HepG2 (cell line): Measurements from ENCODE around the gene PARN.

ENCODE experiments used
- RAD21 ChIP-seq: fragments of 450-650 bp; formaldehyde crosslinking; IDR thresholded peaks from 2 replicates; pipeline ENCODE4 v1.5.0; 2020; ENCODE audit warnings: mild to moderate bottlenecking
- TBX2 ChIP-seq: sonication (generic); formaldehyde crosslinking; IDR thresholded peaks from 2 replicates; pipeline ENCODE4 v1.5.0; 2020; ENCODE audit warnings: missing genetic modification reagents, mild to moderate bottlenecking, borderline replicate concordance
- TF ChIP-seq, protein P1 (sequence below): IDR thresholded peaks from 2 replicates; pipeline ENCODE4 v1.4.0; 2020; ENCODE audit warnings: mild to moderate bottlenecking, missing genetic modification reagents

DNA sequence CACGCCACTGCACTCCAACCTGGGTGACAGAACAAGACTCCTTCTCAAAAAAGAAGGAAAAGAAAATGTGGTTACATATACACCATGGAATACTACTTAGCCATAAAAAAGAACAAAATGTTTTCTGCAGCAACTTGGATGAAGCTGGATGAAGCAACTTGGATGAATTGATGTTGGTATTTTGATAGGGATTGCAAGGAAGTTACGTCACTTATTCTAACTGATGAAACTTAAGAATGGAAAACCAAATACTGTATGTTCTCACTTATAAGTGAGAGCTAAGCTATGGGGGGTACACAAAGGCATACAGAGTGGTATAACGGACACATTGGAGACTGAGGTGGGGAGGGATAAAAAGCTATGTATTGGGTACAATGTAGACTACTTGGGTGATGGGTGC, 46.6 kb upstream of the PARN start:
- TF ChIP-seq, protein P1, sequence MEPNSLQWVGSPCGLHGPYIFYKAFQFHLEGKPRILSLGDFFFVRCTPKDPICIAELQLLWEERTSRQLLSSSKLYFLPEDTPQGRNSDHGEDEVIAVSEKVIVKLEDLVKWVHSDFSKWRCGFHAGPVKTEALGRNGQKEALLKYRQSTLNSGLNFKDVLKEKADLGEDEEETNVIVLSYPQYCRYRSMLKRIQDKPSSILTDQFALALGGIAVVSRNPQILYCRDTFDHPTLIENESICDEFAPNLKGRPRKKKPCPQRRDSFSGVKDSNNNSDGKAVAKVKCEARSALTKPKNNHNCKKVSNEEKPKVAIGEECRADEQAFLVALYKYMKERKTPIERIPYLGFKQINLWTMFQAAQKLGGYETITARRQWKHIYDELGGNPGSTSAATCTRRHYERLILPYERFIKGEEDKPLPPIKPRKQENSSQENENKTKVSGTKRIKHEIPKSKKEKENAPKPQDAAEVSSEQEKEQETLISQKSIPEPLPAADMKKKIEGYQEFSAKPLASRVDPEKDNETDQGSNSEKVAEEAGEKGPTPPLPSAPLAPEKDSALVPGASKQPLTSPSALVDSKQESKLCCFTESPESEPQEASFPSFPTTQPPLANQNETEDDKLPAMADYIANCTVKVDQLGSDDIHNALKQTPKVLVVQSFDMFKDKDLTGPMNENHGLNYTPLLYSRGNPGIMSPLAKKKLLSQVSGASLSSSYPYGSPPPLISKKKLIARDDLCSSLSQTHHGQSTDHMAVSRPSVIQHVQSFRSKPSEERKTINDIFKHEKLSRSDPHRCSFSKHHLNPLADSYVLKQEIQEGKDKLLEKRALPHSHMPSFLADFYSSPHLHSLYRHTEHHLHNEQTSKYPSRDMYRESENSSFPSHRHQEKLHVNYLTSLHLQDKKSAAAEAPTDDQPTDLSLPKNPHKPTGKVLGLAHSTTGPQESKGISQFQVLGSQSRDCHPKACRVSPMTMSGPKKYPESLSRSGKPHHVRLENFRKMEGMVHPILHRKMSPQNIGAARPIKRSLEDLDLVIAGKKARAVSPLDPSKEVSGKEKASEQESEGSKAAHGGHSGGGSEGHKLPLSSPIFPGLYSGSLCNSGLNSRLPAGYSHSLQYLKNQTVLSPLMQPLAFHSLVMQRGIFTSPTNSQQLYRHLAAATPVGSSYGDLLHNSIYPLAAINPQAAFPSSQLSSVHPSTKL (CRISPR knock-in tag): no peak
- TF ChIP-seq TBX2 (CRISPR knock-in tag): no peak
- no peak for TF ChIP-seq RAD21 (CRISPR knock-in tag)
